H9 (cell line): ENCODE results near the gene MYO15A. TPM values are rescaled to one million over a fixed set of nuclear protein-coding genes. Genes with fewer than 3 reads are reported as not detected.

ENCODE experiments used
- DNase-seq: peaks from one replicate; pipeline ENCODE4 v3.0.0-alpha.2; 2017
- H2AFZ ChIP-seq: one replicate; pipeline ENCODE4 v1.6.1; 2013; ENCODE audit warnings: mild to moderate bottlenecking, low read length, control low read depth, moderate library complexity
- H2AK5ac ChIP-seq: 2 replicates; pipeline ENCODE4 v1.6.1; 2013; ENCODE audit warnings: low read length, control low read depth, mixed read lengths; ENCODE audit not compliant: insufficient read length
- H2BK120ac ChIP-seq: one replicate; pipeline ENCODE4 v1.6.1; 2013; ENCODE audit warnings: low read depth, mild to moderate bottlenecking, low read length, control low read depth, inconsistent platforms; ENCODE audit not compliant: poor library complexity, severe bottlenecking
- H2BK12ac ChIP-seq: 2 replicates; pipeline ENCODE4 v1.6.1; 2013; ENCODE audit warnings: low read length, control low read depth, mixed read lengths, low read depth; ENCODE audit not compliant: insufficient read length
- H2BK15ac ChIP-seq: 2 replicates; pipeline ENCODE4 v1.6.1; 2013; ENCODE audit warnings: low read depth, low read length, control low read depth
- H2BK20ac ChIP-seq: one replicate; pipeline ENCODE4 v1.6.1; 2013; ENCODE audit warnings: low read depth, mild to moderate bottlenecking, low read length, control low read depth, inconsistent platforms; ENCODE audit not compliant: poor library complexity, severe bottlenecking
- H2BK5ac ChIP-seq: 2 replicates; pipeline ENCODE4 v1.6.1; 2013; ENCODE audit warnings: low read length, control low read depth, mixed read lengths; ENCODE audit not compliant: insufficient read length
- H3K14ac ChIP-seq: 2 replicates; pipeline ENCODE4 v1.6.1; 2013; ENCODE audit warnings: low read length, control low read depth; ENCODE audit not compliant: insufficient read depth
- H3K18ac ChIP-seq: 2 replicates; pipeline ENCODE4 v1.6.1; 2013; ENCODE audit warnings: low read depth, mild to moderate bottlenecking, mixed read lengths, low read length, control low read depth; ENCODE audit not compliant: insufficient read length
- H3K23ac ChIP-seq: 2 replicates; pipeline ENCODE4 v1.6.1; 2013; ENCODE audit warnings: low read length, control low read depth, mixed read lengths, low read depth; ENCODE audit not compliant: insufficient read length
- H3K23me2 ChIP-seq: 2 replicates; pipeline ENCODE4 v1.6.1; 2013; ENCODE audit warnings: low read depth, mild to moderate bottlenecking, mixed read lengths, low read length, control low read depth; ENCODE audit not compliant: insufficient read length, poor library complexity, severe bottlenecking
- H3K27ac ChIP-seq: 2 replicates; pipeline ENCODE4 v1.5.1; 2013; ENCODE audit warnings: low read length, control low read depth, mixed read lengths, low read depth; ENCODE audit not compliant: insufficient read length
- H3K27me3 ChIP-seq: 2 replicates; pipeline ENCODE4 v1.6.1; 2013; ENCODE audit warnings: low read length, control low read depth, inconsistent platforms; ENCODE audit not compliant: insufficient read depth
- H3K4ac ChIP-seq: 2 replicates; pipeline ENCODE4 v1.6.1; 2013; ENCODE audit warnings: low read depth, mild to moderate bottlenecking, control low read depth, inconsistent platforms, low read length, moderate library complexity
- H3K4me1 ChIP-seq: 2 replicates; pipeline ENCODE4 v1.6.1; 2013; ENCODE audit warnings: low read length, control low read depth, inconsistent platforms; ENCODE audit not compliant: insufficient read depth
- H3K4me2 ChIP-seq: 2 replicates; pipeline ENCODE4 v1.6.1; 2013; ENCODE audit warnings: low read length, control low read depth, mixed read lengths; ENCODE audit not compliant: insufficient read length, insufficient read depth
- H3K56ac ChIP-seq: 2 replicates; pipeline ENCODE4 v1.6.1; 2013; ENCODE audit warnings: low read depth, mild to moderate bottlenecking, mixed read lengths, low read length, control low read depth; ENCODE audit not compliant: insufficient read length
- H3K79me1 ChIP-seq: 2 replicates; pipeline ENCODE4 v1.6.1; 2013; ENCODE audit warnings: low read depth, mild to moderate bottlenecking, moderate library complexity, low read length, control low read depth, inconsistent platforms; ENCODE audit not compliant: insufficient read depth, poor library complexity, severe bottlenecking
- H3K79me2 ChIP-seq: 2 replicates; pipeline ENCODE4 v1.6.1; 2013; ENCODE audit warnings: low read length, control low read depth, inconsistent platforms; ENCODE audit not compliant: insufficient read depth
- H3K9ac ChIP-seq: 2 replicates; pipeline ENCODE4 v1.6.1; 2013; ENCODE audit warnings: low read length, control low read depth, mixed read lengths; ENCODE audit not compliant: insufficient read length; ENCODE audit errors: extremely low read depth
- H3K9me3 ChIP-seq: one replicate; pipeline ENCODE4 v1.6.1; 2013; ENCODE audit warnings: low read depth, low read length, inconsistent platforms; ENCODE audit not compliant: control insufficient read depth
- H3T11ph ChIP-seq: one replicate; pipeline ENCODE4 v1.6.1; 2013; ENCODE audit warnings: mild to moderate bottlenecking, low read length, control low read depth, inconsistent platforms
- H4K20me1 ChIP-seq: one replicate; pipeline ENCODE4 v1.6.1; 2013; ENCODE audit not compliant: control insufficient read depth, insufficient read length, insufficient read depth
- H4K5ac ChIP-seq: 2 replicates; pipeline ENCODE4 v1.6.1; 2013; ENCODE audit warnings: low read depth, mild to moderate bottlenecking, mixed read lengths, low read length, control low read depth; ENCODE audit not compliant: insufficient read length
- H4K8ac ChIP-seq: replicated peaks from 2 replicates; pipeline ENCODE4 v1.6.1; 2013; ENCODE audit warnings: low read length, control low read depth, mixed read lengths, low read depth; ENCODE audit not compliant: insufficient read length
- H4K91ac ChIP-seq: 2 replicates; pipeline ENCODE4 v1.6.1; 2013; ENCODE audit warnings: low read depth, mild to moderate bottlenecking, moderate library complexity, mixed read lengths, low read length, control low read depth; ENCODE audit not compliant: insufficient read length
- H3K27ac Mint-ChIP-seq, 3 experiments: 2 replicates in 2 of 3; 3 replicates in 1 of 3; pipeline ENCODE4 v1.8.0; 2020 to 2021; ENCODE audit warnings: mixed read lengths in 3 of 3, mild to moderate bottlenecking in 1 of 3, moderate library complexity in 1 of 3
- H3K27me3 Mint-ChIP-seq: 2 replicates; pipeline ENCODE4 v1.8.0; 2021; ENCODE audit warnings: low read depth, mild to moderate bottlenecking, moderate library complexity, mixed read lengths
- H3K36me3 Mint-ChIP-seq, 3 experiments: 2 replicates in 2 of 3; 3 replicates in 1 of 3; pipeline ENCODE4 v1.8.0; 2020 to 2021; ENCODE audit warnings: low read depth in 3 of 3, mixed read lengths in 3 of 3; ENCODE audit not compliant: insufficient read depth in 1 of 3
- H3K4me1 Mint-ChIP-seq, 2 experiments: 2 replicates each; pipeline ENCODE4 v1.8.0; 2020; ENCODE audit warnings: mixed read lengths in 2 of 2
- H3K4me3 Mint-ChIP-seq, 2 experiments: 2 replicates in 1 of 2; 3 replicates in 1 of 2; pipeline ENCODE4 v1.8.0; 2020 to 2021; ENCODE audit warnings: mild to moderate bottlenecking in 2 of 2, mixed read lengths in 2 of 2, moderate library complexity in 1 of 2
- H3K9me3 Mint-ChIP-seq, 2 experiments: 2 replicates in 1 of 2; 3 replicates in 1 of 2; pipeline ENCODE4 v1.8.0; 2020; ENCODE audit warnings: mild to moderate bottlenecking in 2 of 2, mixed read lengths in 2 of 2, moderate library complexity in 1 of 2
- CTCF ChIP-seq: fragments of 200-600 bp; sonication (generic); conservative IDR thresholded peaks from 3 replicates; pipeline ENCODE4 v1.8.0; 2021; ENCODE audit warnings: antibody characterized with exemption, mild to moderate bottlenecking
- WGBS: extraction: QIAGEN DNeasy Blood & Tissue Kit; methylation state at CpG from one replicate; pipeline ENCODE4 v1.1.7; 2013; ENCODE audit warnings: missing lambda C conversion rate, low lambda C conversion rate, mixed read lengths; ENCODE audit not compliant: insufficient read length; ENCODE audit errors: extremely low coverage; 5-methylcytosine and 5-hydroxymethylcytosine counted together
- total RNA-seq: library from RNA; stranded (reverse); gene quantifications from 2 replicates; pipeline ENCODE4 v1.2.1, GENCODE V29; 2021

The MYO15A gene
- total RNA-seq, 1 experiment from 2014 or later: 2.5 TPM

- Histone ChIP-seq H3K79me2 (no peaks in the 10 kb centered on the region), H2AK5ac (no peak overlapping the region), H4K91ac (no peak overlapping the region), H2BK5ac (no peak overlapping the region), H3K27ac (no peak overlapping the region), H3K56ac (no peak overlapping the region), H4K20me1 (no peaks in the 10 kb centered on the region), H3T11ph (no peak overlapping the region), H2BK120ac (no peak overlapping the region), H3K79me1 (no peaks in the 10 kb centered on the region), H2BK20ac (no peak overlapping the region), H3K9ac (no peak overlapping the region), H3K9me3 (no peaks in the 10 kb centered on the region), H3K18ac (no peak overlapping the region), H2BK15ac (no peak overlapping the region), H3K4me1 (peaks cover 3% of the 10 kb centered on the region), H3K14ac (no peak overlapping the region), H4K5ac (no peak overlapping the region), H3K4me2 (no peak overlapping the region), H4K8ac (no peak overlapping the region), H2AFZ (no peak overlapping the region), H3K23me2 (no peaks in the 10 kb centered on the region), H3K27me3 (no peaks in the 10 kb centered on the region; the same call in 1 of the 2 replicates), H2BK12ac (no peak overlapping the region), H3K23ac (no peak overlapping the region), H3K4ac (no peak overlapping the region)
- H3K27me3 Mint-ChIP-seq: peaks cover 2% of the 10 kb centered on the region
- no peak overlapping the region; a peak in 1 of 5 replicates for H3K4me3 Mint-ChIP-seq
- no peak overlapping the region; a peak in 2 of 7 replicates for H3K27ac Mint-ChIP-seq
- H3K4me1 Mint-ChIP-seq: peaks cover 13 to 21% of the 10 kb centered on the region in 2 experiments
- TF ChIP-seq CTCF: no peak
- no CpG with 5 or more reads among the region's 9 CpGs for WGBS
- DNase-seq: no peak
- H3K9me3 Mint-ChIP-seq: no peaks in the 10 kb centered on the region
- H3K36me3 Mint-ChIP-seq: no peaks in the 10 kb centered on the region
Measured at GRCh38 chr17:18151290-18151689, 42.7 kb downstream of the MYO15A start.
